HG02870 (cell line): Measurements from ENCODE around the gene TRUB2.
"Not testable (repeated sequence)": the region's sequence is repeated elsewhere in the genome, so short reads cannot be mapped to it uniquely, and the experiment has no call there.

Source experiments
- ATAC-seq: cut with Tn5 transposase; IDR thresholded peaks from one replicate; pipeline ENCODE4 v1.9.1; 2021; ENCODE audit warnings: mild to moderate bottlenecking, moderate library complexity; ENCODE audit not compliant: unreplicated experiment

Gene TRUB2

DNA sequence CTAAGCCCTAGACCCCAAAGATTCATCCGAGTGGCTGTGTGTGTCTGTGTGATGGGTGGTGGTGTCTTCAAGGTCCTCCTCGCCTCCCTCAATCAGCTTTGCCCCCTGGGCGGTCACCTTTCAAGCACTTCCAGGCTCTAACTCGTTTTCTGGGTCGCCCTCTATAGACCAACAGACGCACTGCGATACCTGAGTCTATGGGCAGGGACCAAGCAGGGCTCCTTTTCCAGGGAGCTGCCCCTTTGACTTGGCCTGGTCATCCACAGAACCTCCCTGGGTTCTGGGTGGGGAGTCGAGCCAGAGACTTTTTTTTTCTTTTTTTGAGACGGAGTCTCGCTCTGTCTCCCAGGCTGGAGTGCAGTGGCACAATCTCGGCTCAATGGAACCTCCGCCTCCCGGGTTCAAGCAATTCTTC, 19.2 kb upstream of the TRUB2 start:
- peak; percentile 44 for ATAC-seq

DNA sequence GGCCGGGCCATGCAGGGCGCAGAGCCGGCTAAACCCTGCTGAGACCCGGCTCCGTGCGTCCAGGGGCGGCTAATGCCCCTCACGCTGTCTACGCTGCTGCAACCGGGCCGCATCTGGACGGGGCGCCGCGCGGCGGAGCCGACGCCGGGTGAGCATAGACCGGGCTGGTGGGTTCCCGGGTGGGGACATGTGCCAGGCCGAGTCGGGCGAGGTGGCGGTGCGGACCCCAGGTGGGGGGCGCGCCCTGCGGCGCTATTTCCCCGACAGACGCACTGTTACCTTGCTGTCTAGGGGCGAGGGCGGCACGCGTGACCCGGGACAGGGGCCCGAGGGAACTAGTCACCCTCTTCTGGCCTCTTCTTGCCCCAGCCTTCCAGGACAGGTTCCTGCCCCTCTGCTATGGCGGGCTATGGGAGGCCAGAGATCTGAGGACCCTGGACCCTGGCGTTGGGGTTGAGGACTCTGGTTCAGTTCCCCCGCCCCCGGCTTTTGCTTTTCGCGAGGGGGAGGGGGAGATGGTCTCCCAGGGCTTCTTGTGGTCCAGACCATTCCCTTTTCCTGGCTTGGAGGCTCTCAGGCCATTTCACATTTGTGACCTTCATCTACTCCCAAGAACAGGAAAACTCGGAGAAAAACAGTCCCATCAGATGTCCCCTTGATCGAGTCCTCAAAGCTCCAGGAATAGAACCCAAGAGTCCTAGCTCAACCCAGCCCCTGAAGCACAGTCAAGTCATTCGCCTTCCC, 18.6 kb upstream of the TRUB2 start:
- peak; percentile 29 for ATAC-seq

DNA sequence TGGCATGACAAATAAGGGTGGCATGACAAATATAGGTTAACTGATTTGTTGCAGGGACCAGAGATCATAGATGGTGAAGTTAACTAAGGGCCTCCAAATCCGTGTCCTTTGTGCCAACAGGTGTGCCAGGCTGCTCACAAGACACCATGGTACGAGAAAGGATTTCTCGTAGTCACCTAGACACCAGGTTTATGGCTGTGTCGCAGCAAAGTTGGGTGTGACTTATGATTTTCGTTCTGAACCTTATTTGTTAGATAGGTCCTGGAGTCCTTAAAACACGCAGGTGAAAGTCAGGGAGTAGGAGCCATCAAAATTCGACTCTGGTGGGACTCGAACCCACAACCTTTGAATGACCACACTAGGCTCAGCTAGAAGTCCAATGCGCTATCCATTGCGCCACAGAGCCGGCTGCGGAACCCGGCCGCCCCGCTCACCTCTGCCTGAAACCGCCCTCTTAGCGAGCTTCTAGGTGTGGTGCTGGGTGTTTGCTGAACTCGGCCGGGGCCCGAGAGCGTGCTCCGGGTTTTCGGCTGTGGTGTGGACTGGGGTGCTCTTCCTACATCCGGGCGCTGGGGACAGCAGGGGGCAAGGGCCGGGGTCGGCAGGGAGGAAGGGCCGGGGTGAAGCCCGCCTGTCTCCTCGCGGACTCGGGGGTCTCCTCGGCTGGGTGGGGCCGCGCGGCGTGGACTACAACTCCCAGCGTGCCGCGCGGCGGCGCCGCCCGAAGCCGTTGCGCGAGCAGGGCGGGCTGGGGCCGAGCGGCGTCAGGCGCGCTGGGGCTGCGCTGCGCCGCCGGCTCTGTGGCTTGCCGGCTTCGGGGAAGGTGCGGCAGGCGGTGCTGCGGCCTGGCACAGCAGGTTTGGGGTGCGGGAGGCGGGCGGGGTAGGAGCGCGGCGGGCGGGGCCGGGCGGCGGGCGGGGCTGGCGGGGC, 17.8 kb upstream of the TRUB2 start, which contains the start of gene SLC27A4:
SLC27A4 (plus strand) TSS at position 767 of the 930 bp plus-strand sequence. CDS start 2,606 bp downstream, outside the sequence.
- peak; percentile 73 for ATAC-seq

DNA sequence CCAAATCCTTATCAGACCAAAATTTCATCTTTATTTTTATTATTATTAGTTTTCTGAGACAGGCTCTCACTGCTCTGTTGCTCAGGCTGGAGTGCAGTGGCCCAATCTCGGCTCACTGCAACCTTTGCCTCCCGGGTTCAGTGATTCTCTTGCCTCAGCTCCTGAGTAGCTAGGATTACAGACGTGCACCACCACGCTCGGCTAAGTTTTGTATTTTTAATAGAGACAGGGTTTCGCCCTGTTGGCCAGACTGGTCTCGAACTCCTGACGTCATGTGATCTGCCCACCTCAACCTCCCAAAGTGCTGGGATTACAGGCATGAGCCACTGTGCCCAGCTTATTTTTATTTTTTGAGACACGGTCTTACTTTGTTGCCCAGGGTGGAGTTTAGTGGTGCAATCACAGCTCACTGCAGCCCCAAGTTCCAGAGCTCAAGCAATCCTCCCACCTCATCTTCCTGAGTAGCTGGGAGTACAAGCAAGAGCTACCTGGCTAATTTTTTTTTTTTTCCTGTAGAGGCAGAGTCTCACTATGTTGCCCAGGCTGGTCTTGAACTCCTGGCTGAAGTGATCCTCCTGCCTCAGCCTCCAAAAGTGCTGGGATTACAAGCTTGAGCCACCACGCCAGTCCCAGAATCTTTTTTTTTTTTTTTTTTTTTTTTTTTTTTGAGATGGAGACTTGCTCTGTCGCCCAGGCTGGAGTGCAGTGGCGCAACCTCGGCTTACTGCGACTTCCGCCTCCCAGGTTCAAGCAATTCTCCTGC, 16.8 kb upstream of the TRUB2 start:
- ATAC-seq: not testable (repeated sequence)

DNA sequence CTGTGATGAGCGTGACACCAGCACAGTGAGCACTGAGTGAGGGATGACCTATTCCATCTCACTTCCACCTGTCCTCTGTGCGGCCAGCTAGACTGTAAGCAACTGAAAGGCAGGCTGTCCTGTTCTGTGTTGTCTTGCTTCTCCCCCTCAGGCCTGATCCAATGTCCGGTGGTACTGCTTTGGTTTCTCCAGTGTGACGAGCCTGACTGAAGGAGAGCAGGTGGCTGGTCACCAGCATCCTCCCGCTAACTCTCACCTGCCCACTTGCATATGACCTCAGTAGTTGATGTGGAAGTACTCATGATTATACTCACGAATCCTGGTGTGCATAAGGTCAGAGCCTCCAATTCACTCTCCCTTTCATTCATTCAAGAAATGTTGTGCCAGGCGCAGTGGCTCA, 15.7 kb upstream of the TRUB2 start:
- no peak for ATAC-seq

DNA sequence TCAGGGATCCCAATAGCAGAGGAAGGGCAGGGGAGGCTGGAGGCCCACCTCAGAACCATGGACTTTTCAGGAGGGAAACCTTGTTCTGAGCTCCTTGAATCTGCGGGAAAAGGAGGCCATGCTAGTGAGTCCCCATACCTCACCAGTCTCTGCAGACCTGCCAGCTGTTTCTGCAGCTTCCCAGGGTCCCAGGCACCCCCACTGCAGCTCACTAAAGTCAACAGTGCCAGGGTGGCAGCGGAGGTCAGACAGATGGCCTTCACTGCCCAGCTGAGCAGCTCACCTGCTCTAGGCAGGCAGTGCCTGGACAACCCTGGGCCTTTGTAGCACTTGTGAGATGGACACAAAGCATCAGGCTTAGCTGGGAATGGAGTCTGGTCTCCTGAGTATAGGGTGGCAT, 13.7 kb upstream of the TRUB2 start:
- no peak for ATAC-seq

DNA sequence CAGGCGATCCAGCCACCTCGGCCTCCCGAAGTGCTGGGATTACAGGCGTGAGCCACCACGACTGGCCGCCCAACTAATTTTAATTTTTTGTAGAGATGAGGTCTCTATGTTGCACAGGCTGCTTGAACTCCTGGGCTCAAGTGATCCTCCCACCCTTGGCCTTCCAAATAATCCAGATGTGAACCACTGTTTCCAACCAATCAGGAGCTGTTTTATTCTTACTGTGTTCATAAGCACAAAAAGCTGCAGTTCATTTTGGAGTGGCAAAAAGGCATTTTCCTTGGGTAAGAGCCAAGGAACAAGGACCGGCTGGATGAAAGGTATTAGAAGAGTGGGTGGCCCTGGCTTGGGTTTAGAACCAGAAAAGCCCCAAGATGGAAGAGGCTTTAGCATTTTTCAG, 12.9 kb upstream of the TRUB2 start:
- no peak for ATAC-seq

DNA sequence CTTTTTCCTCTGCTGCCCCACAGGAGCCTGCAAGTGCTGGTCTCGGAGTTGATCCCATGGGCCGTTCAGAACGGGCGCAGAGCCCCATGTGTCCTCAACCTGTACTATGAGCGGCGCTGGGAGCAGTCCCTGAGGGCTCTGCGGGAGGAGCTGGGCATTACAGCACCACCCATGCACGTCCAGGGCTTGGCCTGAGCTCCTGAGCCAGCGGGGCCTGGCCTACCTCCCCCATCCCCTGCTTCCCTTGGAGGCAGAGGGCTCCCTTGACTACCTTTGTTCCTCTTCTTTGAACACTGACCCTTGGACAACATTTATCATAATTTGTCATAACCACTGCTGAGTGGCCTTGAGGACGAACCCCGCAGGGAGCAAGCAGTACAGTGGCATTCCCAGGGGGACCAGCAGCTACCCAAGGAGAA, 11.2 kb upstream of the TRUB2 start:
- ATAC-seq: no peak

DNA sequence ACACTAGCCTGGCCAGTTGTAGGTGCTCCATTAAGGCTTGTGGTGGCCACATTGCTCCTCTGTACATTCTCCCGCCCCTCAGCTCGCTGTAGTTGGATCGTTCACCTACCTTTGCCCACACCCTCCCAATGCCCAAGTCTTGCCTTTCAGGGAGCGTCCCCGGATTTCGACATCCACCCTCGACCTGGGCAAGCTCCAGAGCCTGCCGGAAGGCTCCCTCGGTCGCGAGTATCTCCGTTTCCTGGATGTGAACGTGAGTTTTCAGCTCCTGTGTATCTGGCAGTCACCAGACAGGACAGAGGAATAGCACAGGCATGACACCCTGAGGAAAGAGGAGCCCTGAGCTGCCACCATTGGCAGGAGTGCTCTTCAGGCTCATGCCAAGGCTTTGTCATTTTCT, 3.4 kb upstream of the TRUB2 start:
- ATAC-seq: no peak

DNA sequence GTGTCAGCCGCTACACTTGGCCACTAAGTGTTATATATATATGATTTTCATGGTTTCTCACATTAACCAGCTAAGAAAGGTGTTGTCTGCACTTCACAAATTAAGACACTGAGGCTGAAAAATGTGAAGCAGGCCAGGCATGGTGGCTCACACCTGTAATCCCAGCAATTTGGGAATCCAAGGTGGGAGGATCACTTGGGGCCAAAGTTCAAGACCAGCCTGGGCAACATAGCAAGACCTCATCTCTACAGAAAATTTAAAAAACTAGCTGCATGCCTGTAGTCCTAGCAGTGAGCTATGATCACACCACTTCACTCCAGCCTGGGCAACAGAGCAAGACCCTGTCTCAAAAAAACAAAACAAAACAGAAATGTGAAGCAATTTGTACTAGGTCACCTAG, 2.2 kb upstream of the TRUB2 start:
- no peak for ATAC-seq

DNA sequence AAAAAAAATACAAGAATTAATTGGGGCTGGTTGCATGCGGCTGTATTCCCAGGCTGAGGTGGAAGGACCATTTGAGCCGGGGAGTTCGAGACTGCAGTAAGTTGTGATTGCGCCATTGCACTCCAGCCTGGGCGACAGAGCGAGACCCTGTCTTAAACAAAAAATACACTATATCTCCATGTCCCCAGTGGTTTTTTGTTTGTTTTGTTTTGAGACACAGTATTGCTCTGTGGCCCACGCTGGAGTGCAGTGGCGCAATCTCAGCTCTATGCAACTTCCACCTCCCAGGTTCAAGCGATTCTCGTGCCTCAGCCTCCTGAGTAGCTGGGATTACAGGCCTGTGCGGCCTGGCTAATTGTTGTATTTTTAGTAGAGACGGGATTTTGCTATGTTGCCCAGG, 1.5 kb upstream of the TRUB2 start:
- no peak for ATAC-seq

DNA sequence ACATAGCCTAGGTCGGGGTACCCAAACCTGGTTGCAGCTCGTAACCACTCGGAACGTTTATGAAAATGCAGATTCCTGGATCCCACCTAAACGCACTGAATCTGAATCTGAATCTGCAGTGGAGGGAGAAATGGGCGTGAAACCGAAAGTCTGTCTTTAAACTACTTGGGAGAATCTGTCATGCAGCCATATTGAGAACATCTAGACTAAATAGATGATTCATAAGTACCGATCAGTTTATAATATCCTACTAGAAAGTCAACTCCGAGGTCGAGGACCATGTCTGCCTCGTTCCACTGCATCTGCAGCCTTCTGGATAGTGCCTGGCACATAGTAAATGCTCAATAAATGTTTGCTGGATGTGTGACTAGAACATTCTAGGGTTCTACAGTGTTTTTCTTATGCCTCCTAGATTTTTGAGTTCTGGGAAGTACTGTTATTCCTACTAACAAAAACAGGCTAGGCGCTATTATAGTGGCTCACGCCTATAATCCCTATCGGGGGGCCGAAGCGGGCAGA, 1.0 kb upstream of the TRUB2 start:
- no peak for ATAC-seq

DNA sequence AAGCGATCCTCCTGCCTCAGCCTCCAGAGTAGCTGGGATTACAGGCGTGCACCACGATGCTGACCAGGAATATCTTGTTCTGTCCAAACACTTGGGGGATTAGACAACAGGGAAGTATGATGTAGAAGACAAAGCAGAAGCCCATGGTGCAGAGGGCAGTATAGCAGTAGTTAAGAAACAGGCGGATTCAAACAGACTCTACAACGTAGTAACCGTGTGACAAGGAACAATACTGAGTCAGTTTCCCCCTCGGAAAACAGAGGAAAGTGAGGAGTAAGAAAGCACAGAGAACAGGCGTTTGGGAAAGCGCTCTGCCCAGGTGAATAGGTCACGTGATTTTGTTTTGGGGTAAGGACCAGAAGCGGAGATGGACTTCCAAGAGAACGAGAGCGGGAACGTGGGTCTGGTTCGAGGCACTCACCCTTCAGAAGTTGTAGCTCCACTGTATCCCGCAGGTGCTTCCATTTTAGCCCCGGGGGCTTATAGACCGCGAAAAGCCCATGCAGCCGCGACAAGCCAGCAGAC, 306 bp downstream of the TRUB2 start:
- ATAC-seq: no peak

DNA sequence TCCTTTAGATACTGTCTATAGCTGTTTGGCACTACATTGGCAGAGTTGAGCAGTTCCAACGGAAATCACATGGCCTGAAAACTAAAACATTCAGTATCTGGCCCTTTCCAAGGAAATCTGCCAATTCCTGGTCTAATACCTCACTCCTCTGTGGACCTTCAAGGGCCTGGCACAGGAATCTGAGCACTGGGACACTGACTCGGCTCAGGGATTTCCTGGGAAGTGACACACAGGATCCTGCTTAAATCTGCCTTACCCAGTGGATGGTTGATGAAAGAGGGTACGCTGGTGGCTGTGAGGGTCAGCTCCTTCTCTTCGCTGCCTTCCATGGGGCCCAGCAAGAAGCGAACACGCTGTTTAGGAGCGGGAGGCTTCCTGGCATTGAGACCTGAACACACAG, 904 bp downstream of the TRUB2 start:
- no peak for ATAC-seq

DNA sequence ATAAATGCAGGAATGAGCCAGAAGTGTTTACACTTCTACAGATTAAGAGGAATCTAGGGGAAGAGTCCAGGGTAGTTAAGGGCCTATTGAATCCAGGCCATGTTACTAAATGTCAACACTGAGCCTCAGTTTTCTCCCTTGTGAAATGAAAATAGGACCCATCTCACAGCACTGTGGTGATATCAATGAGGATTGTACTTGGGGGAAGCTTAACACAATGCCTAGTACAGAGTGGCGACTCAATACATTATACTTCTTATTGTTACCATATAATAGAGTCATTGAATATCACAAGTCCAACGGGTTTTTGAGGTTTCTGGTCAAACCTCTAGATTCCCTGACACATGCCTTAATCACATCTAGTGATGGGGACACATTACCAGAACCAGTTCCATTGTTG, 4.6 kb downstream of the TRUB2 start:
- ATAC-seq: no peak

DNA sequence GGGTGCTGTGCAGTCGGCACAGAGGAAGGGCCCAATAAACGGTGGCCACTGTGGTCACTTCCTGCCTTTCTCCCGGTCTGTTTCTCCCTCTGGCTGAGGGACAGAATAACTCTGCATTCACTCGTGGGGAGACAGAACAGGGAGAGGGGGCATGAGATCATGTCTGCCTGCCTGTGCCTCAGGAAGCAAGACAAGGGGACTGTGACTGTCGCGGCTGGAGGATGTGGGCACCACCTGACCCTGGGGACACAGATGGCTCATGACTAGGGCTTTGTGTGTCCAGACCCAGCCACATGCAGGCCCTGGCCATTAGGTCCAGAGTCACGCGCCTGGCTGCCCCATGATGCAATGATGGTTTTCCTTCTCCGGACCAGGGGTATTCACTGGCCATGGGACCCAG, 5.8 kb downstream of the TRUB2 start:
- ATAC-seq: no peak

DNA sequence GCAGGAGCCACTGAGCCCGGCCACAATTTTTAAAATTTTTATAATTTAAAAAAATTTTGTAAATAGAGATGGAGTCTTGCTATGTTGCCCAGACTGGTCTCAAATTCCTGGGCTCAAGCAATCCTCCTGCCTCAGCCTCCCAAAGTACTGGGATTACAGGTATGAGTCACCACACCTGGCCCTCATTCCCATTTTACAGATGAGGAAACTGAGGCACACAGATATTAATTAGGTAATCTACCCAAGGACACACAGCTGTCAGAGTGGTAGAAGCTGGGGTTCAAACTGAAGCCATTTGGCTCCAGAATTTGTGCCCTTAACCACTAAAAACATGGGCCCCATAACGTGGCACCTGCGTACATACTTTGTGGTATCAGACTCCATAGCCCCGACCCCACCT, 7.5 kb downstream of the TRUB2 start:
- ATAC-seq: no peak

DNA sequence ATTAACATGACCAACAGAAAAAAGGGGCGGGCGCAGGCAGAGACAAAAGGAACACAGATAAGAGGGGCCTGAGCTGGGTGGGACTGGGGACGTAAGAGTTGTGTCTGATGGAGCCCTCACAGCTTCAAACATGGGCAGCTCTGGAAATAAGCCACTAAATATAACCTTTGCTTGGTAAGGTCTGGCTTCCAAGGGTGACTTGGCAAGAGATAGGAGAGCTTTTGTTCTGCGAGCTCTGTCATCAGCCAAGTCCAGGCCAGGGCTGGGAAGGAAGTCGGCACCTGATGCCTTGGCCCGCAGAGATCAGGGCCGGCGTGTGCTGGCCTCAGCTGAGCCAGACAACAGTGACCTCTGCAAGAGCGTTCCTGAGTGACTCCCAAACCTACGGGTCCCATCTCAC, 11.8 kb downstream of the TRUB2 start:
- ATAC-seq: no peak

DNA sequence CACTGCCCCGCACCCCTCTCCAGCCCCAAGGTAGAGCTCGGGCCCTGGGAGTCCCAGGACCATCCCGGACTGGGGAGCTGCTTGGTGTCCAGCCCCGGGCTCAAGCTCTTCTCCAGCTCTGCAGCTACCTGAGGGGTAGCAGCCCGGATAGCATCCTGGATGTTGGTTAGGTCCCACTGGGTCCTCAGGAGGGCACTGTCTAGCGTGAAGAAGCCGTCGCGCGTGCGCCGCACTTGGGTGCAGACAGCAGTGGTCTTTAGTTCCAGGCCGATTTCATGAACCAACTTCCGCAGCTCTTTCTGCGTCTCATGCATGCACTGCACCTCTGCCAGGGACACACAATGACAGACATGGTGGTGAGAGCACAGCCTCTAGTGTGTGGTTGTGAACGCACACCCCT, 12.7 kb downstream of the TRUB2 start:
- no peak for ATAC-seq

DNA sequence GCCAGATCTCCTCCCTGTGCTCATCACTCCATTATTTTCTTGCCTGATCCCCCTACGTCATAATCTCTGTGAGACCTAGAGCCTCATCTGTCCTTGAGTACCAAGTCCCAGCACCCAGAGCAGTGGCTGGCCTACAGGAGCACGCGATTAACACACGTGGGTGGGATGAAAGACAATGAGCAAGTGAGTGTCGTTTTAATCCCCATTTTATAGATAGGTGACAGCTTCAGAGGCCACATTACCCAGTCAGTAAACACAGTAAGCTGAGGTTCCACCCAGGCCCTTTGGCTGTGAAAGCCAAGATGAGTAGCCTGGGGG, 17.3 kb downstream of the TRUB2 start:
- no peak for ATAC-seq
